HG03432 (cell line): ENCODE measurements around the gene ZSCAN31.
"Not testable (repeated sequence)": the region's sequence is repeated elsewhere in the genome, so short reads cannot be mapped to it uniquely, and the experiment has no call there.

Experiments
- ATAC-seq: cut with Tn5 transposase; IDR thresholded peaks from one replicate; pipeline ENCODE4 v1.9.1; 2021; ENCODE audit warnings: mild to moderate bottlenecking, moderate library complexity; ENCODE audit not compliant: unreplicated experiment

Gene ZSCAN31

DNA sequence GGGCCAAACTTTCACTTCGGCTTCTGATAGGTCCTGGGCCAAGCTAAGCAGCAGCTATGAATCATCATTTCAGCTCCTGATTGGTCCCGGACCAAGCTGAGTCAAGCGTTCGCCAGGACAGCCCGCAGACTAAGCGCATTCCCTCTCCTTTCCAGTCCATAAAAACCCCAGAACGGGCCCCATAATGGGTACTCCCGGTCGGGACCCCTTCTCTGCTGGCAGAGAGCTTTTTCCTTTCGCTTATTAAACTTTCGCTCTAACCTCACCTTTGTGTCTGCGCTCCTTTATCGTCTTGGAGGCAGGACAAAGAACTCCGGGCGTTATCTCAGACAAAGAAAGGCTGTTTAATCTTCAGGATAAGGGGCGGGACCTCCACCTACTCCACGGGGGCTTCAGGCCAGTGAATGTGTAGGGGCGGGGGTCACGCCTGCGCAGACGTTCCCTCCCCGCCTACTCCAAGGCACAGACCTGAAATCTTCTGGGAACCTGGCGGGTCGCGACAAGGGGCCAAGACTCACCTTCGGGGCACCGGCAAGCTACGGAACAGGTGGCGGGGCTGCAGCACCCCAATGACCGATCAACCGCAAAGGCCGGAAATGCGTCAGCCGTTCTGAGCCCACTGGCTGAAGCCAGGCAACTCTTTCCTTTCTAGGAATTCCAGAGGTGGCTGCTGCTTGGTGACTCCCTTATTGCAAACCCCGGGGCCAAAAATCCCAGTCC is at the start of gene ZSCAN31:
ZSCAN31 (minus strand) TSS at position 585 of the 720 bp plus-strand sequence. CDS start 6,465 bp downstream, outside the sequence.
- peak; percentile 84 for ATAC-seq

DNA sequence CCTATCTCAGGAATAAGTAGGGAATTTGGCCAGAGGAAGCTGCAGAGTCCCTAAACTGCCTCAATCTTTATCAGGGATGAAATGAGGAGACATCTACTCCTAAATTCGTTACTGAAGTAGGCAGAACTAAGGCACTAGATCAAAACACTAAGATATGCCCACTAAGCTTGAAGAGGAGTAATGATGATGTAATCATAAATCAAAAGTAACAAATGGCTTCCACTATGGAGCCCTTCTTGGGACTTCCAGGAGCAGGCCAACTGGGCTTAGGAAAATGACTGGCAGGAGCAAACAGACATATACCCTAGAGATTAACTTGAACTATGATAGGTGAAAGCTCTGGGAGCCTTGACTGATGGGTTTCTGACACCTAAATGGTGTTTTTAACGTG is 48.2 kb upstream of the ZSCAN31 start:
- no peak for ATAC-seq

DNA sequence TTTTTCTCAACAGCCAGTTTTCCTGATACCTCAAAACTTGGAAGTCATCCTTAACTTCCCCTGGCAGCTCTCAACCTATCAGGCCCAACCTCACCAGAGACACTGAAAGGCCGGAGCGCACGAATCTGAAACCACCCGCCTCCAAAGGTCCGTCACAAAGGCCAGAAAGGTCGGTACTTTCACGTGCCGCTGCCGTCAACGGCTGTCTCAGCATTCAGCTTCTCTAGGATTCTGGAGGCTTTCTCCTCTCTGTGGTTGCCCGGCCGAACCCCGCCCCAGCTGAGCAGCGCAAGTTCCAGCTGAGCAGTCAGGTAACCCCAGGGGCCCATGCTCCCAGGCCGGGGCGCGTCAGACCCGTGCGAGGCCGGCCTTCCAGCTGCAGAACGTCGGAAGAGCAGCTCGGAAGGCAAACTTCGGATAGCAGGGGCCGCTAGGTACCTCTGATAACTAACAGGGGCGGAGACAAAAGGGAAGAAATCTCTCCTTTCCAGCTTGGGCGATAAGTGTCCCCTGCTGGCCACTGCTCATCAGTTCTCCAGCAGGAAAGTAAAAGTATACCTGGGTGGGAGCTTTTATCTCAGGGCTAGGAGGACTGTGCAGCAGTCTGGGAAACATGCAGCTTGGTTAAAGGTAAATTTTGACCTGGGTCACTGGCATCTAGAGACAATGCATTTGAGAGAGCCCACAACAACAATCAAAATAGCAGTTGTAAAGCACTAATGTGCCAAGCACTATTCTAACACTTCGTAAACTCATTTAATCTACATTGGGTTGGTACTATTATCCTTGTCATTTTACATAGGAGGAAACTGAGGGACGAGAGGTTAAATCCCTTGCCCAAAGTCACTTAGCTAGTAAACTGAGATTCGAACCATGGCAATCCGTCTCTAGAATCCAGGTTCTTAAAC is 47.5 kb upstream of the ZSCAN31 start:
- peak; percentile 98 for ATAC-seq

DNA sequence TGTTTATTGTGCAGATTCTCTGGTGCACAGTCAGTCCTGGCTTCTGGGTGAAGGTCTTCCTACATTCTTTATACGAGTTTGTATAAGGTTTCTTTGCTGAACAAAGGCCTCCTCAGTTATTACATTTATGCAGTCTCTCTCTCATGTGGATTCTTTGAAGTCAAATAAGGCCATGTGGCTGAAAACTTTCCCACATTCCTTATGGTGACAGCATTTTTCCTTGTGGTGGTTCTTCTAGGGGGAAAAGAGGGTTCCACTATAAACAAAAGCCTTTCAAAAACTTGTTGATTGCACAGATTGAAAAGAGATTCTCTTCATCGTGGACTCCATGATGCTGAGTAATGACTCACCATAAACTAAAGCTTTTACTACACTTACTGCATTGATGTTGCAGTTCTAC is 44.4 kb upstream of the ZSCAN31 start:
- ATAC-seq, result no peak

DNA sequence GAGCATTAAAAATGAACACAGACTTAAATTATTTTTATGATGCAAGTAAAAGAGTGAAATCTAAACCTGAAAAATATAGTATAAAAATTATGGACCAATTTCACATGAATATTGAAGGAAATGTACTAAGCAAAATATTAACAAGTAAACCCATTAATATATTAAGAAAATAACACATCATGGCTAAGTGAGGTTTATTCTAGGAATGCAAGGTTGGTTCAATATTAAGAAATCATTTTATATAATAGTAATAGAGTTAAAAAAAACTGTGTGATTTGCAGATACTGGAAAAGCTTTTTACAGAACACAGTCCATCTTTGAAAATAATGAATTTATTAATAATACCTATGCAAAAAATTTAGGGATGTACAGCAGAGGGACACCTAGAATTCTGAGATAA is 42.7 kb upstream of the ZSCAN31 start:
- ATAC-seq, result no peak

DNA sequence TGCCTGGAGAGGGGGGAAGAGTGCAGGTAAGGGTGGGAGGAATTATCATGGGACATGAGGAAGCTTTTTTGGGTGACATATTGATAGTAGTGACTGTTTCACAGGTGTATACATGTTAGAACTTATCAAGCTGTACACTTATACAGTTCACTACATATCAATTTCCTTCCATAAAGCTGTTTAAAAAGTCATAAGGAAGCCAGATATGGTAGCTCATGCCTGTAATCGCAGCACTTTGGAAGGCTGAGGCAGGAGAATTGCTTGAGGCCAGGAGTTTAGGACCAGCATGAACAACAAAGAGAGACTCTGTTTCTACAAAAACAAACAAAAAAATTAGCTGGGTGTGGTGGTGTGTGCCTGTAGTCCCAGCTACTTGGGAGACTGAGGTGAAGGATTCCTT is 41.9 kb upstream of the ZSCAN31 start:
- no peak for ATAC-seq

DNA sequence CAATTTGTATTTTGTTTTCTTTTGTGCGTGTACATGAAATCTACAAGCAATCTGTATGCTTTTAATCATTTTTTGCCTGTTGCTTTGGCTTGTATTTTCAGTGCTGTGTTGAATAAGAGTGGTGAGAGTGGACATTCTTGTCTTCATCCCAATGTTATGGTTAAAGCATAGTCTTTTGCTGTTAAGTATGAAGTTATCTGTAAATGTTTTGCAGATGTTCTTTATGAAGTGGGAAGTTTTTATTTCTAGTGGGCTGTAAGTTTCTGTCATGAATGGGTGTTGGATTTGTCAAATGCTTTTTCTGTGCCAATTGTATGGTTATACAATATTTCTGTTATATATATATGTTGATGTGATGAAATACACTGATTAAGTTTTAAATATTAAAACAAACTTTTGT is 38.0 kb upstream of the ZSCAN31 start:
- no peak for ATAC-seq

DNA sequence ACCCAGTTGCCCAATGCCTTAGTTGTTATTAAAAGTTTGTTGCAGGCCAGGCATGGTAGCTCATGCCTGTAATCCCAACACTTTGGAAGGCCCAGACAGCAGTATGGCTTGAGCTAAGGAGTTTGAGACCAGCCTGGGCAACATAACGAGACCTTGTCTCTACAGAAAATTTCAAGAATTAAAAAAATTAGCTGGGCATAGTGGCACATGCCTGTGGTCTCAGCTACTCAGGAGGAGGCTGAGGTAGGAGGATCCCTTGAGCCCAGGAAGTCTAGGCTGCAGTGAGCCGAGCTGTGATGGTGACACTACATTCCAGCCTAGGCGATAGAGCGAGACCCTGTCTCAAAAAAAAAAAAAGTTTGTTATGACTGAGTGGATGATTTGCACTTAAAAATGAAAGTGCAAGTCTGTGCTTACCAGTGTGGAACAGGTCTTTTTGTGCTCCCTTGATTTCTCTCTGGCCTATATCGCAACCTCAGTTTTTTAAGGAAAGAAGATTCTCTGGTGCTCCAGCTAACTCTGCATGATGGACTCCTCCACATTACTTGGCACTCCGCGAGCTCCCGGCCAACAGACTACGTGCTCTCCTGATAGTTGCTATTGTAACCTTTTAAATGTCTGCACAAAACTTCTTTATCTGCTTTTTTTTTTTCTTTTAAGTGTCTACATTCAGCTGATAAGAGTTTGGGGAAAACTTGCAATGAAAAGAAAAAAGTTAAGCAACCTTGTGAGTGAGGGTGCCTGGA is 35.9 kb upstream of the ZSCAN31 start:
- peak; percentile 67 for ATAC-seq

DNA sequence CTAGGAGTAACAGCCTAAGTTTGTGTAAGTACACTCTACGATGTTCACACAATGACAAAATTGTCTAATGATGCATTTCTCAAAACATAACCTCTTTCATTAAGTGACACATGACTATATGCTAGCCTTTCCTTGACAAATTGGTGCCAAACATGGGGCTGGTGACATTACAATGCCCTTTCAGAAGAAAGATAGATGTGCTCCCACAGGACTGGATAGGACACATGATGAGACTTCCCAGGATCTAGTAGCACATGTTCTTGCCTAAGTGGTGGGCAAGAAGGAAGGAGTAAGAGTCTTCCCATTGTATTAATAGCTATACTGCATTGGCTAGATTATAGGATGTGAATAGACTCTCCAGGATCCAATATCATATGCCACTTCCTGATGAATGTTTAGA is 35.3 kb upstream of the ZSCAN31 start:
- ATAC-seq, result no peak

DNA sequence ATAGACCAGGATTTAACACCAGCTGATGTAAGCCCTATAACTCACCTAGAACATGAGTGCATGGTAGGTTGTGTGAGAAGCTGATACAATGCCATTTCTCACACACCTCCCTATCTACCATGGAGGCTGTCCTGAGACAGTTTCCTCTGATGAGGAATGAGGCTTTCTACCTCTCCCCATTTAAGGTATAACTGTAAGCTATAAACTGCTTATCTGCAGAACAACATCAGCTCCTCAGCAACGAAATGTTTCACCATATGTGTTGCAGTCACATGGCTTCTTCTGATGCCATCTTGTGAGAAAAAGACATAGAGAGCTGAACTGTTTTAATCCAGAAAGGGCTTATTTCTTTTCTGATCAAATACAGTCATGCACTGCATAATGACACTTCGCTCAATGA is 34.5 kb upstream of the ZSCAN31 start:
- ATAC-seq, result no peak

DNA sequence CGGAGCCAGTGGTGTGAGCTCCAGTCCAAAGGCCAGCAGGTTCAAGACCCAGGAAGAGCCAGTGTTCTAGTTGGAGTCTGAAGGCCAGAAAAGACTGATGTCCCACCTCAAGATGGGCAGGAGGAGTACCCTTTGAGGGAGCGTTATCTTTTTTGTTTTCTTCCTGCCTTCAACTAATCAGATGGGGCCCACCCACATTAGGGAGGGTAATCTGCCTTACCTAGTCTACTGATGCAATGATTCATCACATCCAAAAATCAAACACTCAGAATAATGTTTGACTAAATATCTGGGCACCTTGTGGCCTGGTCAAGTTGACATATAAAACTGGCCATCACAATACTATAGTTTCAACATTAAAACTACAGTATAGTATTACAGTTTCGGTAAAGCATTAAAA is 33.5 kb upstream of the ZSCAN31 start:
- ATAC-seq, result no peak

DNA sequence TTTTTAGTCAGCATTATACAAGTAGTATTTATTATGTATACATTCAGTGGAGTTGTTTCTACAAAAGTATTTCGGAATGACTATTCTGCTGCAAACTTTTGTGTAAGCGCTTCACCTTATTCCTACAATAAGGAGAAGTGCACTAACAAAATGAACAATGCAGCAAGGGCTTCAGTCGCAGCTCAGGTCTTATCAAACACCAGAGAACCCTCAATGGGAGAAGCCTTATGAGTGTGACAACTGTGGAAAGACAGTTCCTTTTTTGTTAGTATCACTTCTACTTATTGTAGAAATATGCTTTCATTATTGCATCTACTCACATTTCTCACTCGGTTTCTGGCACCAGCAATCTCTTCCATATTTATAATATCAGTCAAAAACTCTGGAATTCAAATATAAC is 32.6 kb upstream of the ZSCAN31 start:
- no peak for ATAC-seq

DNA sequence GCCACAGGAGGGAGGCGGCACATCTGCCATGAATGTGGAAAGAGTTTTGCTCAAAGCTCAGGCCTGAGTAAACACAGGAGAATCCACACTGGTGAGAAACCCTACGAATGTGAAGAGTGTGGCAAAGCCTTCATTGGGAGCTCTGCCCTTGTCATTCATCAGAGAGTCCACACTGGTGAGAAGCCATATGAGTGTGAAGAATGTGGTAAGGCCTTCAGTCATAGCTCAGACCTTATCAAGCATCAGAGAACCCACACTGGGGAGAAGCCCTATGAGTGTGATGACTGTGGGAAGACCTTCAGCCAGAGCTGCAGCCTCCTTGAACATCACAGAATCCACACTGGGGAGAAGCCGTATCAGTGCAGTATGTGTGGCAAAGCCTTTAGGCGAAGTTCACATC is 29.6 kb upstream of the ZSCAN31 start:
- not testable (repeated sequence) for ATAC-seq

DNA sequence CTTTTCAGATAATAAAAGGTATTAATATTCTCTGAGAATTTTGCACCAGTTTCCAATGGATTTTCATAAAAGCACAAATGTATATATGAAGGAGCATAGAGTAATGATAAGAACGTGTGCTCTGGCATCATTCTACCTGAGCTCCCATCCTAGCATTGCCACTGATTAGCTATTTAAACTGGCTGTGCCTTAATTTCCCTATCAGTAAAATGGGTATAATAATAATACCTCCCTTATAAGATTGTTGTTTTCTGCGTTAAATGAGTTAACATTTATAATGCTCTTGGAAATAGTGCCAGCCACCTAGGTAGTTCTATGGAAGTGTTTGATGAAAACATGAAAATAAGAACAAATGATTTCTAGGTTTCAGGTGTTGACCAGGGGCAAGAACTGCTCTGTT is 25.0 kb upstream of the ZSCAN31 start:
- no peak for ATAC-seq

DNA sequence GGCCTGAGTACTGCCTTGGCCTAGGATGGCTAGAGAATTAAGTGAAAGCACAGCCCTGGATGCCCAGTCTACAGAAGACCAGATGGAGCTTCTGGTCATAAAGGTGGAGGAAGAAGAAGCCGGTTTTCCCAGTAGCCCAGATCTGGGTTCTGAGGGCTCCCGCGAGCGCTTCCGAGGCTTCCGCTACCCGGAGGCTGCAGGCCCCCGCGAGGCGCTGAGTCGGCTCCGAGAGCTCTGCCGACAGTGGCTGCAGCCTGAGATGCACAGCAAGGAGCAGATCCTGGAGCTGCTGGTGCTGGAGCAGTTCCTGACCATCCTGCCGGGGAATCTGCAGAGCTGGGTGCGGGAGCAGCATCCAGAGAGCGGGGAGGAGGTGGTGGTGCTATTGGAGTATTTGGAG is 23.6 kb upstream of the ZSCAN31 start:
- ATAC-seq, result not testable (repeated sequence)

DNA sequence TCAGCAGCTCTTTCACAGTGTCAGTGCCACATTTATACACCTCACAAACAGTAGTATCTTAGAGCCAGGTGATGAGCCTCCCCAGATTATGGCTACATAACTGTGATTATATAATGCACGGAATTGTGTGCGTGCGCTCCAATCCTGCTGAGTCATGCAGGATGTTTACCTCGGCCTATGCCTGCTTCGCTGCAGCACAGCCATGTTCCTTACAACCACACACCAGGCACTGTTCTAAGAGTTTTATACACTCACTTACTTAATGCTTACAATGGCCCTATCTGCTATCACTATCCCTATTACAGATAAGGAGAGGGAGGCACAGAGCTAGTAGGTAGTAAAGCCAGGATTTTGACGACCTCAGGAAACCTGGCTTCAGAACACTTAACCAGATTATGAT is 21.1 kb upstream of the ZSCAN31 start:
- ATAC-seq, result no peak

DNA sequence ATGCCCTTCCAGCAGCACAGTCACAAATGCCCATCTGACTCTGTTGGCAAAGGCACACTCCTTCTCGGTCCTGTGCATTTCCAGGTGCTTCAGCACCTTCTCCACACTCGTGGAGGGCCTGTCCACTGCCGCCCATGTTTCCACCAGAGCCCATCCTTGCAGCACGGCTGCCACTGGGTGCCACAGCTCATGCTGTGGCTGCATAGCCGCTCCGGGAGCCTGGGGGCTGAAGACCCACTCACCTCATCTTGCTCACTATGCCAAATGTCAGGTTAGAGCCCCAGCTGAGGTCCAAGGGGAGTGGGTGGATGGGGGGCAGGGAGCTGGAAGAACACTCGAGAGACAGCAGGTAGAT is 20.7 kb upstream of the ZSCAN31 start:
- no peak for ATAC-seq

DNA sequence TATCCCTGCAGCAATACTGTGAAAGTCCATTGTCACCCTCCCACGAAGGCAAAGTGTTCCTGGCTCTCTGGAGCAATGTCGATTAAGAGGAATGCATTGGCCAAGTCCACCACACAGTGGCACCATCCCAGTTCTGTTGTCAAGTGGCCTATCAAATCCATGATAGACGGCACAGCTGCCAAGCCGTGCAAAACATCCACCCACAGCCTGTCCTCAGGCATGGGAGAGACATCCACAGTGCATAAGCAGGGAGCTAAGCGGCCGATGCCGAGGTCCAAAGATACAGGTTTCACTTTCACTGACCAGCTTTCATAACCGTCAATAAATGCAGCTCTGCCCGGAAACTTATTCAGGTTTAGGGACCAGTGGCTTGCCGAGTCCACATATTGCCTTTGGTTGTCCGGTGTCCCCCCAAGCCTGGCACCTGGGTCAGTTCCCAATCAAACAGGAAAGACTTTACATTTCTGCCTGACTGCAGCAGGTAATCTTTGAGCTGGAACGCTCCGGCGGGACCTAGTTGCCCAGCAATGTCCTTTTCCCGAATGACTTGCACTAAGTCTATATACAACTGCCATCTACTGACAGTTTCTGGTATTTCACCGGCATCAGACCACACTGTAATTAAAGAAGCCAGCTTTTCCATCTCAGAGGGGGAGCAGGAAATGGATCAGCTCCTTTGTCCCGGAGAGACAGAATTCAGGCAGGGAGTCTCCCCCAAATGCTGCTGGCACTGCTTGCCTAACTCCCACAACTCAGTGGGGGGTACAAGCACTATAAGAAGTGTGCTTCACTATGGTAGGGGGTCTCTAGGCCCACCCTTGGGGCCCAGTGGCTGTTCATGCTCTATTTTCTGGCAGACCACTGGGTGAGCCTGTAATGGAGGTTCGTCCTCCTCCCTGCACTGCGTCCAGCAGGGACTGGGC is 20.1 kb upstream of the ZSCAN31 start:
- ATAC-seq, result peak; percentile 77

DNA sequence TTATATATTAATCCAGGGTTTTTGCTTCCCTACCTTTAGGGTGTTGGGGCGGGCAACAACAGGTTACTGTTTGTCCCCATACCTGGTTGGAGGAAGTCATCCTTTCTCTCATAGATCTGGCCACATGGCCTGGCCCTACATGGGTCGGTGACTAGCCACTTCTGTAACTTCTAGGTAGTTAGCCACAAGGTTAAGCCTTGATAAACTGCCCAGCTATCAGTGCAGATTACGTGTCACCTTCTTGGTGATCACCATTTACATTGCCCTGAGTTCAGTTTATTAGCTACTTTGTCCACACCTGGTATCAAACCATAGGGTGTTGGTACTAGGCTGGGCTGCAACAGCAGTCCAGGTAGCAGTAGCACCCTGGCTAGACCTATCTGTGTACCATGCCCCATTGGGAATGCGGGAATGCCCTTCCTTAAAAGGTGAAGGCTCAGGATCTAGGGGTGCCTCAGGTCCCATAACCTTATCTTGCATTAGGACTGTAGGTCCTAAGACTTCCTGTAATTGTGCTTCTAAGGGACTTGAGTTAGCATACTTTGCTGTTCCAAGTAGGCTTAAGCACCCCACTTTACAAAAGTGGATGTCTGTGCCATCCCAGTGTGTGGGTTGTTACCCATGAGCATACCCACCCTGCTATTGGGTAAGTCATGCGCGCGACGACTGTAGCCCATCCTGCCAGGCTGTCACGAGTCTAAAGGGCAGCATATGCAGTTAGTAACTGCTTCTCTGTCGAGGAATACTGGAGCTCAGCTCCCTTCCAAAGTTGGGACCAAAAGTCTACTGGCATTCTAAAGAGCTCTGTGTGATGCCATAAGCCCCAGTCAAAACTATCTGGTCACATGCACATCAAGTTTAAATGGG is 19.0 kb upstream of the ZSCAN31 start:
- ATAC-seq, result no peak
